GM23248 (cell line): ENCODE data around the gene SLC51B. TPM values are rescaled to one million over a fixed set of nuclear protein-coding genes. Genes with fewer than 3 reads are reported as not detected.

Source experiments
- DNase-seq: peaks from one replicate; pipeline ENCODE4 v3.0.0-alpha.2; 2015
- H2AFZ ChIP-seq: fragments of 200-600 bp; sonication (generic); 2 replicates; pipeline ENCODE4 v1.6.1; 2016; ENCODE audit warnings: antibody characterized with exemption
- H3F3A ChIP-seq: fragments of 200-600 bp; sonication (generic); 2 replicates; pipeline ENCODE4 v1.6.1; 2016; ENCODE audit warnings: mild to moderate bottlenecking, antibody characterized with exemption, mixed run types; ENCODE audit not compliant: insufficient read depth
- H3K27ac ChIP-seq: fragments of 200-600 bp; sonication (generic); 2 replicates; pipeline ENCODE4 v1.5.1; 2016; ENCODE audit warnings: mild to moderate bottlenecking
- H3K27me3 ChIP-seq: fragments of 200-600 bp; sonication (generic); replicated peaks from 2 replicates; pipeline ENCODE4 v1.6.1; 2016; ENCODE audit warnings: mild to moderate bottlenecking; ENCODE audit not compliant: insufficient read depth
- H3K36me3 ChIP-seq: fragments of 200-600 bp; sonication (generic); 2 replicates; pipeline ENCODE4 v1.6.1; 2016; ENCODE audit warnings: low read depth, mild to moderate bottlenecking
- H3K4me1 ChIP-seq: fragments of 200-600 bp; sonication (generic); 2 replicates; pipeline ENCODE4 v1.6.1; 2016; ENCODE audit warnings: mild to moderate bottlenecking; ENCODE audit not compliant: insufficient read depth
- H3K4me2 ChIP-seq: fragments of 200-600 bp; sonication (generic); one replicate; pipeline ENCODE4 v1.6.1; 2016; ENCODE audit warnings: mild to moderate bottlenecking; ENCODE audit not compliant: unreplicated experiment
- H3K4me3 ChIP-seq: fragments of 200-600 bp; sonication (generic); 2 replicates; pipeline ENCODE4 v1.5.1; 2016; ENCODE audit warnings: mild to moderate bottlenecking
- H3K79me2 ChIP-seq: fragments of 200-600 bp; sonication (generic); 2 replicates; pipeline ENCODE4 v1.6.1; 2016; ENCODE audit warnings: mild to moderate bottlenecking; ENCODE audit not compliant: insufficient read depth
- H3K9ac ChIP-seq: fragments of 200-600 bp; sonication (generic); 2 replicates; pipeline ENCODE4 v1.6.1; 2016; ENCODE audit warnings: mild to moderate bottlenecking
- H3K9me2 ChIP-seq: fragments of 200-600 bp; sonication (generic); 2 replicates; pipeline ENCODE4 v1.6.1; 2016; ENCODE audit warnings: mixed run types, mild to moderate bottlenecking, moderate library complexity; ENCODE audit not compliant: insufficient read depth
- H3K9me3 ChIP-seq: fragments of 200-600 bp; sonication (generic); one replicate; pipeline ENCODE4 v1.6.1; 2017; ENCODE audit warnings: low read depth
- H4K20me1 ChIP-seq: fragments of 200-600 bp; sonication (generic); 2 replicates; pipeline ENCODE4 v1.6.0; 2016; ENCODE audit not compliant: insufficient read depth
- EZH2 ChIP-seq: fragments of 200-600 bp; sonication (generic); IDR thresholded peaks from 2 replicates; pipeline ENCODE4 v1.6.1; 2018; ENCODE audit warnings: antibody characterized with exemption, mild to moderate bottlenecking; ENCODE audit not compliant: insufficient read depth, poor library complexity, severe bottlenecking
- EZH2phosphoT487 ChIP-seq: fragments of 200-600 bp; sonication (generic); IDR thresholded peaks from 2 replicates; pipeline ENCODE4 v1.6.1; 2018; ENCODE audit warnings: antibody characterized with exemption, moderate library complexity, mild to moderate bottlenecking, low read depth; ENCODE audit not compliant: insufficient read depth
- WGBS, 2 experiments: methylation state at CpG; one replicate each; pipeline ENCODE4 v1.1.6; 2015 to 2017; ENCODE audit warnings: low lambda C conversion rate in 2 of 2, low coverage in 1 of 2; ENCODE audit errors: missing lambda C conversion rate in 2 of 2; 5-methylcytosine and 5-hydroxymethylcytosine counted together
- in situ Hi-C: fragments of 300-500 bp; cut with MboI; formaldehyde crosslinking; loops from 2 replicates; pipeline ENCODE4 v1.15.0; 2020
- polyA plus RNA-seq: library from polyadenylated mRNA; unstranded; fragments of >200 nt; fragmentation: Nextera tagmentation; extraction: Ambion mirVana; gene quantifications from 2 replicates; pipeline ENCODE4 v1.2.1, GENCODE V29; 2016
- total RNA-seq: library from RNA; depleted of rRNA; stranded (reverse); fragments of >200 nt; shearing (Covaris generic); gene quantifications from 2 replicates; pipeline ENCODE4 v1.2.3, GENCODE V29; 2014

SLC51B gene
- total and polyA plus RNA-seq, 2 experiments from 2014 or later, result not detected

DNA sequence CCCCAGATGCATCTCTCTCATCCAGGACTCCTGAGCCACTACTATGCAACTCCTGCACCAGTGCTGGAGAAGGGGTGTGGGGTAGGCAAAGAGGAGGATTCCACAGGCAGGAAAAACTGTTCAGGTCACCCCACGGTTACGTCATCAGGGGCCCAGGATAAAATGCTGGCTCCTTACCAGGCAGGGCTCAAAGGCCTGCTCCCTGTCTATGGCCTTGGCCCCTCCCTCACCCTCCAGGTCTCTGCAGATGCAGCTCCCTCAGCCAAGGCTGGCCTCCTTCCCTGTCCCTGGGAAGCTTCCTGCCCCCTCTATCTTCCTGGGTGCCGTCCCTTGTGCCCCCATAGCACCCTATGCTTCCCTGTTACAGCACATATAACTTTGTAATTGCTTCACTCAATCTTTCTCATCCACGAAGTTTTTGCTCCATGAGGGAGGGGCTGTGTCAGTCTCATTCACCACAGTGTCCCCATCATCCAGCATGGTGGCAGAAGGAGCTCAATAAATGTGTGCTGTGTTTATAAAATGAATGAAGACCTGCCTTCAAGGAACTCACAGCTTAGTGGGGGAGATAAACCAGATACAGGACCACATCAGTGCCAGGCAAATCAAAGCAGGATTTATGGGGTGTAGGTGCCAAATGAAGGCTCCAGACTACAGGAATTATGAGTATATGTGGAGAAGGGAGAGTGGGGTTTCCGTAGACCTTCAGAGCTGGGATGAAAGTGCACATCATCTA lies 50.0 kb downstream of the SLC51B start:
- WGBS, 2 experiments, result 74 to 80% methylated on average over 5 of the region's 5 CpGs
- Histone ChIP-seq H3K9ac (no peak overlapping the region), H3K4me3 (no peak overlapping the region), H3K36me3 (peaks cover 9% of the 10 kb centered on the region; the same call in 1 of the 2 replicates), H3K9me2 (no peaks in the 10 kb centered on the region), H3K4me2 (no peak overlapping the region), H3K4me1 (no peaks in the 10 kb centered on the region), H3K9me3 (no peaks in the 10 kb centered on the region), H4K20me1 (no peaks in the 10 kb centered on the region), H3K79me2 (no peaks in the 10 kb centered on the region), H3K27ac (no peak overlapping the region), H3K27me3 (no peaks in the 10 kb centered on the region), H2AFZ (no peak overlapping the region), H3F3A (no peaks in the 10 kb centered on the region)
- no peak for TF ChIP-seq EZH2phosphoT487
- no peak for TF ChIP-seq EZH2
- DNase-seq, result no peak
- in situ Hi-C loops, result no loop called here

DNA sequence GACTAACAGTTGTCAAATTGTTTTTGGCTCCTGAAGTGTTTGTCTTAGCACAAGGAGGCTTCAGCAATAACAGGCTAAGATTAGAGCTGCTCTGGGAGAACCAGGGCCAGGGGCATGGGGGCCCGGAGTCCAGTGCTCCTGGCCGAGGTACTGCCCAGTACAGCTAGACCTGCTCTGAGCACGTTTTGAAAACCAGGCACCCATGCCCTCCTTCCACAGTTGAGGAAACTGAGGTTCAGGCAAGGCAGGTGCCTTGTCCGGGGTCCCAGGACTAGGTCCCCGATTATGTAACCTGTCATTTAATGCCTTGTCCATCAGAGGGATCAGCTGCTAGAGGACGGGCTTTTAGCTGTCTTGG lies 50.5 kb downstream of the SLC51B start:
- H3K27me3 ChIP-seq, result no peaks in the 10 kb centered on the region
- H3K4me3 ChIP-seq, result no peak overlapping the region
- H3K36me3 ChIP-seq, result peaks cover 9% of the 10 kb centered on the region; the same call in 1 of the 2 replicates
- no peak for DNase-seq
- no peak overlapping the region for H2AFZ ChIP-seq
- no peaks in the 10 kb centered on the region for H3K4me1 ChIP-seq
- no peaks in the 10 kb centered on the region for H3K79me2 ChIP-seq
- H3K4me2 ChIP-seq, result no peak overlapping the region
- in situ Hi-C loops, result no loop called here
- no peaks in the 10 kb centered on the region for H4K20me1 ChIP-seq
- no peak overlapping the region for H3K9ac ChIP-seq
- H3K9me2 ChIP-seq, result no peaks in the 10 kb centered on the region
- 90% methylated on average over 6 of the region's 6 CpGs for WGBS, 2 experiments
- H3K27ac ChIP-seq, result no peak overlapping the region
- TF ChIP-seq EZH2, result no peak
- no peak for TF ChIP-seq EZH2phosphoT487
- H3K9me3 ChIP-seq, result no peaks in the 10 kb centered on the region
- no peaks in the 10 kb centered on the region for H3F3A ChIP-seq

DNA sequence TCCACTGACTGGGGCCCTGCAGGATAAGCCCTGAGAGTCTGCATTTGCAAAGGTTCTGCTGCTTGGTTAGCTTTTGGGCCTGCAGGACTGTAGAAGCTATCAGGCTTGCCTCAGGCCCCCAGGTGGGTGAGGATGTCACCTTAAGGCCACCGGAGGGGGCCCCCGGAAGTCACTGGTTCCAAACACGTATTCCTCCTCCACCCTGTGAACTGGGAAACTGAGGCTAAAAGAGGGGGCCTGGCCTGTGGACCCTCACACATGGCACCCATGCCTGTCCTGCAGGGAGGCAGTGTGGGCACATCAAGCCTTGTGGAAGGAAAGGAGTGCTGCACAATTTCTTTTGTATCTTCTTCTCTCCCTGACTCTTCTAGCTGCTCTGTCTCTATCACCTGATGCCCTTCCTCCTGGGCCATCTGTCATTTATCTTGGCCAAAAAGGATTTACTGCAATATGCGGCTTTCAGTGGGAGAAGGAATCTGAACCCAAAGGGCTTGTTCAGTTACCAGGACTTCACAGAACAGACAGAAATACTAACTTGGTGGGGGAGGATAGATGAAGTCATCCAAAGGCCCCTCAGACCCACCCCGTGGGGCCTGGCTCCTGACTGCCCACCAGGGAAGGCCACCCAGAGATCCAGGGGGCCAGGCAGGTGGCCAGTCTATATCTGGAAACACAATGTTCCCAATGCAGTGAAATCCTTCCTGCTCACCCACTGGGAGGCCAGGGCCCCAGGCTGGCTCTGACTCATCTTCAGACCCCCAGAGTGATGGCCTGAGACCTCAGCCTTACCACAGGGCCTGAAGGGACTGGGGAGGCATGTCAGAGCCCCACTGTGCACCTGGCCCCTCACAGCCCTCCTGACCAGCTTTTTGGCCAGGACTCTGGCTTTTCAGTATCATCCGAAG lies 51.5 kb downstream of the SLC51B start:
- in situ Hi-C loops, result no loop called here

DNA sequence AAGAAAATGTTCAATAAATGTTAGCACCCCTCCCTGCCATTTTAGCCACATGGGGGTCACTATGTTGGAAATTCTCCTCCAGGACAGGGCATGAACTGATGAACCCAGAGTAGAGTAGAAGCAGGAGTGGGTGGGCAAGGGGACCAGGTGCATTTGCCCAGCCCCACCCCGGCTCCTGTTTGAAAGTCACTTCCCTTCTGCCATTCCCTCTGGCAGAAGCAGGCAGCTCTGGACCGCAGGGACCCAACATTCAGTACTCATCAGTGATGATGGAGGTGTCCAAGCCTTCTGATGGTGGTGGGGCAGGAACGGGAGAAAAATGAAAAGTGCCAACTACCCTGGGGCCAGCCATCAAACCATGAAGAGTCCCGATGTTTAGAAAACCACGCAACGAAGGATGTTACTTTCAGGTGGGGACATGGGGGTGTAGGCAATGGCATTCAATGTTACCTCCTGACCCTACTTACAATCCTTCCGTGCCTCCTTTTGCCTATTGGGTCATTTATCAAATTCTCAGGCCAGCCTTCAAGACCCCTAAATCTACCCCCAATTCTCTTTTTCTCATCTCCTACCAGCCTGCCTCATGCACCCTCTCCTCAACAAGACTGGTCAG lies 52.6 kb downstream of the SLC51B start:
- H3K4me2 ChIP-seq, result no peak overlapping the region
- no peak overlapping the region for H3K4me3 ChIP-seq
- no peak overlapping the region for H2AFZ ChIP-seq
- 92 to 94% methylated on average over 7 of the region's 7 CpGs for WGBS, 2 experiments
- no peaks in the 10 kb centered on the region for H3K79me2 ChIP-seq
- TF ChIP-seq EZH2phosphoT487, result no peak
- no peaks in the 10 kb centered on the region for H3K9me3 ChIP-seq
- no peaks in the 10 kb centered on the region for H3K4me1 ChIP-seq
- H4K20me1 ChIP-seq, result no peaks in the 10 kb centered on the region
- H3K9ac ChIP-seq, result no peak overlapping the region
- no peaks in the 10 kb centered on the region for H3F3A ChIP-seq
- in situ Hi-C loops, result no loop called here
- no peaks in the 10 kb centered on the region for H3K9me2 ChIP-seq
- H3K27ac ChIP-seq, result no peak overlapping the region
- peaks cover 9% of the 10 kb centered on the region; the same call in 1 of the 2 replicates for H3K36me3 ChIP-seq
- no peak for DNase-seq
- no peaks in the 10 kb centered on the region for H3K27me3 ChIP-seq

More for the DNA sequence above, 51.5 kb downstream of the SLC51B start:
- WGBS, 2 experiments, result 69 to 80% methylated on average over 6 of the region's 6 CpGs
- H3K79me2 ChIP-seq, result no peaks in the 10 kb centered on the region
- TF ChIP-seq EZH2 (no peak), EZH2phosphoT487 (no peak)
- no peaks in the 10 kb centered on the region for H3K4me1 ChIP-seq
- H3F3A ChIP-seq, result no peaks in the 10 kb centered on the region
- H3K36me3 ChIP-seq, result peaks cover 9% of the 10 kb centered on the region; the same call in 1 of the 2 replicates
- no peak overlapping the region for H3K4me3 ChIP-seq
- no peak overlapping the region for H3K4me2 ChIP-seq
- no peak overlapping the region for H2AFZ ChIP-seq
- no peaks in the 10 kb centered on the region for H3K9me3 ChIP-seq
- H3K9ac ChIP-seq, result no peak overlapping the region
- DNase-seq, result no peak
- no peak overlapping the region for H3K27ac ChIP-seq
- no peaks in the 10 kb centered on the region for H3K9me2 ChIP-seq
- no peaks in the 10 kb centered on the region for H4K20me1 ChIP-seq
- H3K27me3 ChIP-seq, result no peaks in the 10 kb centered on the region
